Neuronal stem cell (in vitro differentiated cells): ENCODE results near the gene CDH23.

Source experiments
- DNase-seq: peaks from one replicate; pipeline ENCODE4 v3.0.0-alpha.2; 2013; ENCODE audit warnings: low spot score
- H2AFZ ChIP-seq: one replicate; pipeline ENCODE4 v1.6.1; 2013; ENCODE audit warnings: mild to moderate bottlenecking, low read length, inconsistent platforms
- H2AK5ac ChIP-seq: 2 replicates; pipeline ENCODE4 v1.6.1; 2013; ENCODE audit warnings: low read depth, mild to moderate bottlenecking, inconsistent platforms, low read length, moderate library complexity, mixed read lengths
- H2BK120ac ChIP-seq: 2 replicates; pipeline ENCODE4 v1.6.1; 2013; ENCODE audit warnings: low read depth, mild to moderate bottlenecking, inconsistent platforms, low read length, moderate library complexity, mixed read lengths
- H2BK12ac ChIP-seq: one replicate; pipeline ENCODE4 v1.6.1; 2013; ENCODE audit warnings: low read length, inconsistent platforms
- H2BK15ac ChIP-seq: 2 replicates; pipeline ENCODE4 v1.6.1; 2013; ENCODE audit warnings: mild to moderate bottlenecking, low read length, inconsistent platforms, mixed read lengths
- H2BK5ac ChIP-seq: one replicate; pipeline ENCODE4 v1.6.1; 2013; ENCODE audit warnings: inconsistent platforms, mild to moderate bottlenecking, low read length, moderate library complexity
- H3K14ac ChIP-seq: one replicate; pipeline ENCODE4 v1.6.1; 2013; ENCODE audit warnings: low read length, inconsistent platforms
- H3K18ac ChIP-seq: 2 replicates; pipeline ENCODE4 v1.6.1; 2013; ENCODE audit warnings: low read length, inconsistent platforms
- H3K23ac ChIP-seq: 2 replicates; pipeline ENCODE4 v1.6.1; 2013; ENCODE audit warnings: low read depth, mild to moderate bottlenecking, mixed read lengths, low read length, inconsistent platforms; ENCODE audit not compliant: poor library complexity
- H3K27ac ChIP-seq: replicated peaks from 3 replicates; pipeline ENCODE4 v1.5.1; 2013; ENCODE audit warnings: low read length, inconsistent platforms
- H3K27me3 ChIP-seq, 3 experiments: 2 replicates each; pipeline ENCODE4 v1.6.1; 2013; ENCODE audit warnings: low read length in 3 of 3, mild to moderate bottlenecking in 2 of 3, inconsistent platforms in 1 of 3, low read depth in 1 of 3, mixed read lengths in 1 of 3, moderate library complexity in 1 of 3; ENCODE audit not compliant: control insufficient read depth in 3 of 3, insufficient read depth in 3 of 3
- H3K36me3 ChIP-seq, 2 donors: replicated peaks in 1 of 2; 2 replicates each; pipeline ENCODE4 v1.6.1; 2013; ENCODE audit warnings: low read length in 2 of 2; ENCODE audit not compliant: control insufficient read depth in 2 of 2, insufficient read depth in 2 of 2
- H3K4ac ChIP-seq: 2 replicates; pipeline ENCODE4 v1.6.1; 2013; ENCODE audit warnings: inconsistent platforms, mild to moderate bottlenecking, low read length, moderate library complexity
- H3K4me1 ChIP-seq, 2 donors: 1 replicate in 1 of 2; 2 replicates in 1 of 2; pipeline ENCODE4 v1.6.1; 2013; ENCODE audit warnings: low read length in 2 of 2, low read depth in 1 of 2; ENCODE audit not compliant: control insufficient read depth in 2 of 2, insufficient read depth in 1 of 2
- H3K4me2 ChIP-seq: one replicate; pipeline ENCODE4 v1.6.1; 2013; ENCODE audit warnings: mild to moderate bottlenecking, low read length, inconsistent platforms; ENCODE audit not compliant: insufficient read depth, poor library complexity, severe bottlenecking
- H3K4me3 ChIP-seq, 2 donors: 2 replicates each; pipeline ENCODE4 v1.5.1; 2013; ENCODE audit warnings: low read length in 2 of 2, mild to moderate bottlenecking in 2 of 2, inconsistent platforms in 1 of 2, moderate library complexity in 1 of 2
- H3K79me1 ChIP-seq: one replicate; pipeline ENCODE4 v1.6.1; 2013; ENCODE audit warnings: low read depth, mild to moderate bottlenecking, inconsistent platforms, low read length, moderate library complexity
- H3K9ac ChIP-seq: one replicate; pipeline ENCODE4 v1.6.1; 2013; ENCODE audit warnings: mild to moderate bottlenecking, low read depth, low read length, inconsistent platforms; ENCODE audit not compliant: poor library complexity
- H3K9me3 ChIP-seq, 2 donors: replicated peaks in 1 of 2; 2 replicates each; pipeline versions ENCODE3 to v1.6.1; 2013; ENCODE audit warnings: low read length in 2 of 2, mild to moderate bottlenecking in 2 of 2, inconsistent platforms in 1 of 2, low read depth in 1 of 2, mixed read lengths in 1 of 2, moderate library complexity in 1 of 2; ENCODE audit not compliant: control insufficient read depth in 2 of 2, insufficient read depth in 1 of 2
- H4K8ac ChIP-seq: one replicate; pipeline ENCODE4 v1.6.1; 2013; ENCODE audit warnings: low read depth, mild to moderate bottlenecking, inconsistent platforms, low read length, moderate library complexity
- H4K91ac ChIP-seq: one replicate; pipeline ENCODE4 v1.6.1; 2013; ENCODE audit warnings: low read length, low read depth, mild to moderate bottlenecking, inconsistent platforms; ENCODE audit not compliant: poor library complexity
- WGBS, 2 donors: extraction: QIAGEN DNeasy Blood & Tissue Kit; methylation state at CpG; one replicate each; pipeline ENCODE4 v1.1.7; 2013; ENCODE audit warnings: missing lambda C conversion rate in 2 of 2, mixed read lengths in 1 of 2; ENCODE audit not compliant: insufficient read length in 2 of 2, insufficient replicate concordance in 1 of 2; ENCODE audit errors: extremely low coverage in 2 of 2; 5-methylcytosine and 5-hydroxymethylcytosine counted together

CDH23 gene

DNA sequence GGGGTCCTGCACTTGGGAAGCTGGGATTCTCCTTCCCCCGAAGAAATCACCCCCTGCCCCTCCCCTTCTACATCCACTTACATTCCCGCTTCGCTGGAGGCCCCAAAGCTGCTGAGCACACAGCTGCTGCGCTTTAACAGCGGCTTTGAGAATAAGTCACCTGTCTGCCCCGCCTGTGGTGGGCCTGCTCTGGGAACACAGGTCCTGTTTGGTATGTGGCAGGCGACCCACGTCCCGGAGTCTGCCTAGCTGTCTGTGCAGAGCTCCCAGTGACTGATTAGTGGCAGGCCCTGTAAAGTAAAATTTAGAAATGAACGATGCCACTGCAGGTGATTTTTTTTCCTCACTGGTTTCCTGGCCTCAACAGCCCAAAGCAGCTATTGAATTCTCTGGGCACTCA, 47.0 kb downstream of the CDH23 start:
- Histone ChIP-seq H4K91ac (peak overlapping the region; percentile 11), H3K9ac (no peak overlapping the region), H3K4me2 (no peak overlapping the region), H2BK120ac (no peak overlapping the region), H3K27me3 (peaks cover 0 to 17% (median 0%) of the 10 kb centered on the region in 3 experiments), H2AFZ (no peak overlapping the region), H3K18ac (no peak overlapping the region), H3K4me1 (peaks cover 0 to 4% of the 10 kb centered on the region in 2 donors), H3K27ac (no peak overlapping the region), H2BK12ac (no peak overlapping the region), H3K36me3 (no peaks in the 10 kb centered on the region), H3K79me1 (no peaks in the 10 kb centered on the region), H4K8ac (no peak overlapping the region), H2BK5ac (no peak overlapping the region), H3K4me3 (no peak overlapping the region), H2AK5ac (no peak overlapping the region), H3K4ac (no peak overlapping the region), H3K14ac (no peak overlapping the region), H3K9me3 (no peaks in the 10 kb centered on the region), H2BK15ac (no peak overlapping the region), H3K23ac (no peak overlapping the region)
- no peak for DNase-seq
- WGBS, 2 donors = no CpG with 5 or more reads among the region's 10 CpGs

DNA sequence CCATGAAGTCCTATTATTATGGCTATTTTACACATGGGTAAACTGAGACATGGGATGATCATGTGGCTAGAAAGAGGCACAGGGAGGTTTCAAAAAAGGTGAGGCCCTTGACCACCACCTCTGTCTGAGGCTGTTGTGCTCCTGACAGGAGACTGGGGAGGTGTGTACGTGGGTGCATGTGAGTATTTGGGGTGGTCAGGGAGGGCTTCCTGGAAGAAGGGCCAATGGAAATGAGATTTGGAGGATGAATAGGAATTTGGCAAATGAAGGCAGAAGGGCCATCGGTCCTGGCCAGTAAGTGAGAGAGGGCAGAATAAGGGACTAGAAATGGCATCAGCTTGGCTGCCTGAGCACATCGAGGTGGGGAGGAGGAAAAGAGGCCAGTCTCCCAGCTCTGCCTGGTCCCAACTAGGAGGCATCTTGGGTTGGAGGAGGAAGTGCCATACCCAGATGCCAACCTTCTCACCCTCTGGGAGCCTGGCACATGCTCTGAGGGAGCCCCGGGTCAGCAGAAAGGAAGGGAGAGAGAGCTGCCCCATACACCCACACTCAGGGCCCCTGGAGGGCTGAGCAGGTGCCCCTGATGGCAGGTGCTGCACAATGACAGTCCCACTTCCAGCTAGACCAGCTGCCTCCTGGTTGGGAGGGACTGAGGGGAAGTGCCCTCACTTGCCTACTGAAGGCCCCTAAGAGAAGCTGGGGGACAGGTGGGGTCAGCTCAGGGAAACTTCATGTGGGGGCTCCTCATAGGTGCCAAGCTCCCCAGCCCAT, 47.7 kb downstream of the CDH23 start:
- no peak overlapping the region for H2BK120ac ChIP-seq
- no peak overlapping the region for H3K14ac ChIP-seq
- H2BK12ac ChIP-seq = no peak overlapping the region
- H2BK15ac ChIP-seq = peak overlapping the region; percentile 22
- no CpG with 5 or more reads among the region's 4 CpGs for WGBS, 2 donors
- H2BK5ac ChIP-seq = no peak overlapping the region
- no peak overlapping the region for H2AFZ ChIP-seq
- H3K9me3 ChIP-seq = no peaks in the 10 kb centered on the region
- no peaks in the 10 kb centered on the region for H3K36me3 ChIP-seq
- H3K18ac ChIP-seq = no peak overlapping the region
- H3K79me1 ChIP-seq = no peaks in the 10 kb centered on the region
- no peak for DNase-seq
- no peak overlapping the region for H3K23ac ChIP-seq
- H3K4me2 ChIP-seq = no peak overlapping the region
- no peak overlapping the region for H4K8ac ChIP-seq
- peaks cover 0 to 4% of the 10 kb centered on the region in 2 donors for H3K4me1 ChIP-seq
- no peak overlapping the region for H3K4ac ChIP-seq
- H2AK5ac ChIP-seq = no peak overlapping the region
- peaks cover 0 to 17% (median 0%) of the 10 kb centered on the region in 3 experiments for H3K27me3 ChIP-seq
- H4K91ac ChIP-seq = no peak overlapping the region
- no peak overlapping the region for H3K27ac ChIP-seq
- no peak overlapping the region for H3K9ac ChIP-seq
- H3K4me3 ChIP-seq = no peak overlapping the region

DNA sequence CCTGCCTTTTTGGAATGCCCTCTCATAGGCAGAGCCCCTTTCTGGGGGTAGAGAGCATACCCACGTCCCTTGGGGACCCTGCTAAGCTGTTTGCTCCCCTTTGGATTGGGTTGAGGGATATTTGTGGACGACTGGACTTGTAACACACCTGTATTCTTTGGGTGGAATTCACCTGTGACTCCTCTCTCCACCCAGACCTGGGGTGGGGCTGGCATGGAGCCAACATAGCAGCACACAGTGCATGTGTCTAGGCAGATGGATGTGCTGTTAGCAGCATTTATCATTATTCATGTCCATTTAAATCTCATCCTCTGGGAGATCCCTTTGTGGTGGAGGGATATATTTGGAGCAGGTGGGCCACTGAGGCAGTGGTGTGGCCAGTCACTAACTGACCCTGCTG, 51.0 kb downstream of the CDH23 start:
- no CpG with 5 or more reads among the region's 2 CpGs for WGBS, 2 donors

DNA sequence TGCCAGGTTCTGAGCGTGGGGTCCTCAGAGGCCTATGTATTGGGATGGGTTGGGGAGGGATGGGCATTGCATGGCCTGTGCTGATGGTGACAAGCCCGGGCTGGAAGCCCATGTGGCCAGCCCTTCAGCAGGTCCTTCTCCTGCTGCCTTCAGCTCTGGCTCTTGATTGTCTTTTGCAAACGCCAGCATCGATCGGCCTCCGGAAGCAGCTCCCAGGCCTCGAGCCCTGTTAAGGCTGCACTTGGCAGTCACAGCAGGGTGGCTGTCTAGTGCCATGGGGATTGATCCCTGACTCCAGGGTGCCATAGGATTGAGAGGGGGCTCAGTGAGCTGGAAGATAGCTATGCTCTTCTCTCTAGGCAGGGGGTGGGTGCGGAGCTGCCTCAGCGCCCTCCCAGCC, 51.4 kb downstream of the CDH23 start:
- H3K79me1 ChIP-seq = no peaks in the 10 kb centered on the region
- WGBS, 2 donors = no CpG with 5 or more reads among the region's 9 CpGs
- H3K4ac ChIP-seq = no peak overlapping the region
- no peak overlapping the region for H2AFZ ChIP-seq
- H3K14ac ChIP-seq = no peak overlapping the region
- H4K8ac ChIP-seq = no peak overlapping the region
- no peak overlapping the region for H4K91ac ChIP-seq
- H3K23ac ChIP-seq = no peak overlapping the region
- H2BK5ac ChIP-seq = no peak overlapping the region
- no peak overlapping the region for H2BK15ac ChIP-seq
- peaks cover 0 to 10% (median 0%) of the 10 kb centered on the region in 3 experiments for H3K27me3 ChIP-seq
- no peak for DNase-seq
- no peak overlapping the region for H3K4me3 ChIP-seq
- no peak overlapping the region for H3K27ac ChIP-seq
- H2BK12ac ChIP-seq = no peak overlapping the region
- H3K4me2 ChIP-seq = no peak overlapping the region
- H3K36me3 ChIP-seq = no peaks in the 10 kb centered on the region
- H2BK120ac ChIP-seq = no peak overlapping the region
- peak overlapping the region; percentile 42 for H3K18ac ChIP-seq
- peaks cover 0 to 2% of the 10 kb centered on the region in 2 donors for H3K9me3 ChIP-seq
- peak overlapping the region; percentile 32 for H2AK5ac ChIP-seq
- no peak overlapping the region for H3K9ac ChIP-seq
- H3K4me1 ChIP-seq = peaks cover 0 to 4% of the 10 kb centered on the region in 2 donors

More for the DNA sequence above, 51.0 kb downstream of the CDH23 start:
- Histone ChIP-seq H3K4me2 (no peak overlapping the region), H4K91ac (no peak overlapping the region), H2BK12ac (no peak overlapping the region), H3K23ac (no peak overlapping the region), H2AFZ (no peak overlapping the region), H3K27ac (no peak overlapping the region), H3K4me1 (peaks cover 0 to 4% of the 10 kb centered on the region in 2 donors), H3K79me1 (no peaks in the 10 kb centered on the region), H3K4me3 (no peak overlapping the region), H2BK120ac (no peak overlapping the region), H3K9ac (no peak overlapping the region), H3K9me3 (peaks cover 0 to 2% of the 10 kb centered on the region in 2 donors), H2BK5ac (no peak overlapping the region), H2AK5ac (no peak overlapping the region), H3K27me3 (peaks cover 0 to 12% (median 0%) of the 10 kb centered on the region in 3 experiments), H4K8ac (no peak overlapping the region), H2BK15ac (no peak overlapping the region), H3K18ac (no peak overlapping the region), H3K36me3 (no peaks in the 10 kb centered on the region), H3K14ac (no peak overlapping the region), H3K4ac (no peak overlapping the region)
- no peak for DNase-seq
